ENCODE measurements around the gene EMP3.

GRCh38 chr19:48310227-48310626 is 15.1 kb upstream of the EMP3 start:
- TF ChIP-seq CTCF (IDR thresholded peaks at IDR 0.05) = no peak
- TF ChIP-seq SIN3A (IDR thresholded peaks at IDR 0.05; ENCODE audit: borderline replicate concordance, insufficient read depth, low read depth, low read length) = no peak
- no peak for TF ChIP-seq REST (IDR thresholded peaks at IDR 0.05; ENCODE audit: insufficient read depth in 1 of 2, low read depth in 2 of 2, low read length in 1 of 2)
- TF ChIP-seq POLR2AphosphoS5 (IDR thresholded peaks at IDR 0.05; ENCODE audit: low read depth, low read length) = no peak
- no peak for TF ChIP-seq TCF7L2 (IDR thresholded peaks at IDR 0.05; ENCODE audit: low read depth, low read length)
